Keratinocyte (primary cell): ENCODE measurements around the gene BEST1.

Source experiments
- CTCF ChIP-seq, 3 experiments: IDR thresholded peaks in 1 of 3; conservative IDR thresholded peaks in 1 of 3; optimal IDR thresholded peaks in 1 of 3; 2 replicates in 2 of 3; 3 replicates in 1 of 3; pipeline versions ENCODE3 to v1.5.1; 2011; ENCODE audit warnings: low read length in 3 of 3, mild to moderate bottlenecking in 3 of 3, moderate library complexity in 2 of 3, control low read depth in 1 of 3, inconsistent platforms in 1 of 3; ENCODE audit not compliant: insufficient read depth in 2 of 3; ENCODE audit errors: extremely low read depth in 1 of 3
- EZH2 ChIP-seq: IDR thresholded peaks from one replicate; pipeline ENCODE4 v1.6.1; 2012; ENCODE audit warnings: inconsistent platforms, mild to moderate bottlenecking, low read length, moderate library complexity

DNA sequence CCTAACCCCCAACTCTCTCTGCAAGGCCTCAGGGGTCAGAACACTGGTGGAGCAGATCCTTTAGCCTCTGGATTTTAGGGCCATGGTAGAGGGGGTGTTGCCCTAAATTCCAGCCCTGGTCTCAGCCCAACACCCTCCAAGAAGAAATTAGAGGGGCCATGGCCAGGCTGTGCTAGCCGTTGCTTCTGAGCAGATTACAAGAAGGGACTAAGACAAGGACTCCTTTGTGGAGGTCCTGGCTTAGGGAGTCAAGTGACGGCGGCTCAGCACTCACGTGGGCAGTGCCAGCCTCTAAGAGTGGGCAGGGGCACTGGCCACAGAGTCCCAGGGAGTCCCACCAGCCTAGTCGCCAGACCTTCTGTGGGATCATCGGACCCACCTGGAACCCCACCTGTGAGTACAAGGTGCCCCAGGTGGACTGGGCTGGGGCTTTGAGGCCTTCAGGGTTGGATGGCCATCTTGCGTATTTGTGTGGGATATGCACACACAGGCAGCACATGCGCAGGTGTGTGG is at the start of gene BEST1:
- no peak for TF ChIP-seq CTCF (optimal IDR thresholded peaks at IDR 0.05 in 1 of 3, IDR thresholded peaks at IDR 0.05 in 1 of 3, conservative IDR thresholded peaks at IDR 0.05 in 1 of 3; ENCODE audit: extremely low read depth in 1 of 3, insufficient read depth in 2 of 3, low read length in 3 of 3)
- no peak for TF ChIP-seq EZH2
